Measurements from ENCODE around the gene STMN3.

STMN3 gene

DNA sequence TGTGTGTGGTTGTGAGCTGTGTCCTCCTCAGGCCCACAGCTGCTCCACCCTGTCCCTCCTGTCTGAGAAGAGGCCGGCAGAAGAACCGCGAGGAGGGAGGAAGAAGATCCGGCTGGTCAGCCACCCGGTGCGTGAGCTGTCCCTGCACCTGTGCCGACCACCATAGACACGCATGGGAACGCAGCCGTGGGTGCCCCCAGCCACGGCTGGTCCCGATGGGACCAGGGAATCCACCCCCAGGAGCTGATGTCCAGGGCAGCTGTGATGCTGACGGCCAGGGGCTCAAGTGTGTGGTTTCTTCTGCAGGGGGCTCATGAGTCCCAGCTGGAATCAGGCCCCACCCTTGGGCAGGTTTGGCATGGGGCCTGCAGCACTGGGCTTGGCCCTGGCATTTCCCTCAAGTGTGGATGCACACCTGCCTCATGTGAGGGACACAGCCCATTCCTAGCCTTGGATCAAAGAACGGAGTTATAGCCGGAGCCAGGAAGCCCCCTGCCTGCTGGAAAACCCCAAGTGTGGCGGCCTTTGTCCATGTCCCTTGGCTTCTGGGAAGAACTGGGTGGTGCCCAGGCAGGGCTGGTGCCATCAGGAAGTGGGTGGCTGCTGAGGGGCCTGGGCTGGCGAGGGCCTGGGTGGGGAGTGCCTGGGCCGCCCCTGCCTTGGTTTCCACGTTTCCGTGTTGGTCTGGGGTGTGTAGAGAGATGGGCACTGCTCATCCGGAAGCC is 38.6 kb upstream of the STMN3 start:
- DNase-seq: no peak

DNA sequence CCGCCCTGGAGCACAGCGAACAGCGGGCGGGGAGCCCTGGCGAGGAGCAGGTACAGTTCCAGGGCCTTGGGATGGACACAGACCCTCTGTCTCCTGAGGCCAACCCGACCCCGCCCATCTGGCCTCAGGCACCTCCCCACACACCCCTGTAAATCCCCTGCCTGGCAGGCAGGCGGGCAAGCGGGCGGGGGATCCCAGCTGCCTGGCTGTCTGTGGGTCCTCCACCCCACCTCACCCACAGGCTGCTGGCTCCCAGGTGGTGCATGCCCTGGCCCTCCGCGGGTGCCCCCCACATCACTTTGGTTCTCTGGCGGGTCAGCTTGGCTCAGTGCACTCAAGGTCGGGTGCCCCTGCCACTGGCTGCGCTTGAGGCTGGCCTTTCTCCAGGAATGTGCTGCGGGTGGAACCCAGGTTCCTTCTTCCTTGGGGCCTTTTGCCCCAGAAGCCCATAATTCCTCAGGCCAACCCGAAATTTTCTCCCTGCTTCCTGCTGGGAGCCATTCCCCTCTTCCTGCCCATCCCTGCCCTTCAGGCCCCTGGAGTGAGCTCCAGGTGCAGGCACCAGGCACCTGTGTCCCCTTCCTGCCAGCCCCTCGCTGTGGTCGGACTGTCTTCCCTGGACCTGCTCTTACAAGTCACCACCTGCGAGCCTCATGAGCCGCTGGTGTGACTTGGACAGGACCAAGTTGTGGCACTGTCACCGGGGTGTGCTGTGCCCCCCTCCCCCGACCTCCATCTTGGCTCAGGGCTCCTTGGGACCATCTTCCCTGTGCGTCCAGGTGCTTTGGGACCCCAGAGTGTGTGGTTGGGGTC is 37.9 kb upstream of the STMN3 start:
- DNase-seq: no peak

DNA sequence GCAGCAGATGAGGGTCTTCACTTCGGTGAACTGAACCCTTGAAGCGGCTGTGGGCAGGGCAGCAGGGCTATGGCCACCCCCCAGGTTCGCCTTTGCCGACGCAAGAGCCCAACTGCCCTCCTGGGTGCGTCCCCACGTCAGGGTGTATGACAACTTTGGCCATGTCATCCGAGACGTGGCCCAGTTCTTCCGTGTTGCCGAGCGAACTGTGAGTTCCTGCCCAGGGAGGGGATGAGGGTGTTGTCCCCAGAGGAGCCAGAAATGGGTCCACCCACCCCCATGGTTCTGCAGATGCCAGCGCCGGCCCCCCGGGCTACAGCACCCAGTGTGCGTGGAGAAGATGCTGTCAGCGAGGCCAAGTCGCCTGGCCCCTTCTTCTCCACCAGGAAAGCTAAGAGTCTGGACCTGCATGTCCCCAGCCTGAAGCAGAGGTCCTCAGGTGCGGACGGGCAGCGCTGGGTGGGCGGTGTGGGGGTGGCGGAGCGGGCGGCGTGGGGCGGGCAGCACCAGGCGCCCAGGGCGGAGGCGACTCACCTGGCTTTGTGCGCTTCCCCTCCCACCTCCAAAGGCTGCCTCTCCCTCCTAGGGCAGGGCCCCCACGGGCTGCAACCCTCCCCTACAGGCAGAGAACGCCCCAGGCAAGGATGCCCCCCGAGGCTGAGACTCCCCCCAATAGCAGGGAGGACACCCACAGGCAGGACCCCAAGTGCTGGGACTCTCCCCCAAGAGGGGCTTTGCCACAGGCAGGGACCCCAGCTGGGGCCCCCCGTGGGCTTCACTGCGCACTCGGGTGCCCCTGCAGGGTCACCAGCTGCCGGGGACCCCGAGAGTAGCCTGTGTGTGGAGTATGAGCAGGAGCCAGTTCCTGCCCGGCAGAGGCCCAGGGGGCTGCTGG is 37.0 kb upstream of the STMN3 start:
- DNase-seq: no peak

DNA sequence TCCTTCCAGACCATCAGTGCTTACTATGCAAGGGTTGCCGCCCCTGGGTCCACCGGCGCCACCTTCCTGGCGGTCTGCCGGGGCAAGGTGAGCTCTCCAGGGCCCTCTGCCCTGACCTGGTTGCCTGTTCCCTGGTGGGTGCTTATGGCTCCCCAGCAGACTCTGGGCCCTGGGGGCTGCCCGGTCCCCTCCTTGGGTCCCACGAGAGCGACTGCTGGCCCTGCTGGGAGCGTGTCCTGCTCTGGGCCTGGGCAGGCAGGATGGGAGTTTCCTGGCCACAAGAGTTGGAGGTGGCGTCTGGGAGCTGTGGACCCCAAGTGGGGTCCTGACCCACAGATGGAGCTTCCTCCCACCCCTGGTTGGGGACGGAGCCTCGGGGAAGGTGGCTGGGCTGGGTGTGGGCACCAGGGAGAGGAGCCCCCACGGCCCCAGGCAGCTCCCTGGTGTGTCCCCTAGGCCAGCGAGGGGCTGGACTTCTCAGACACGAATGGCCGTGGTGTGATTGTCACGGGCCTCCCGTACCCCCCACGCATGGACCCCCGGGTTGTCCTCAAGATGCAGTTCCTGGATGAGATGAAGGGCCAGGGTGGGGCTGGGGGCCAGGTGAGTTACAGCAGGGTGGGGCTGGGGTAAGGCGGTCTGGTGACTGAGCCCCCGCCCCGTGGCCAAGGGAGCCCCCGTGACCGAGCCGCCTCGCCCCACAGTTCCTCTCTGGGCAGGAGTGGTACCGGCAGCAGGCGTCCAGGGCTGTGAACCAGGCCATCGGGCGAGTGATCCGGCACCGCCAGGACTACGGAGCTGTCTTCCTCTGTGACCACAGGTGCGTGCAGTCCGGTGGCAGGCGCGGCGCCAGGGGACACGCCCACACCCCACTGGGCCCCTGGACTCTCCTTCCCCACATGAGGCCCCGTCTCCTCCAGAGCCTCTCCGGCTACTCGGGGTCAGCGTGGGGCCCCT is 36.1 kb upstream of the STMN3 start:
- no peak for DNase-seq

DNA sequence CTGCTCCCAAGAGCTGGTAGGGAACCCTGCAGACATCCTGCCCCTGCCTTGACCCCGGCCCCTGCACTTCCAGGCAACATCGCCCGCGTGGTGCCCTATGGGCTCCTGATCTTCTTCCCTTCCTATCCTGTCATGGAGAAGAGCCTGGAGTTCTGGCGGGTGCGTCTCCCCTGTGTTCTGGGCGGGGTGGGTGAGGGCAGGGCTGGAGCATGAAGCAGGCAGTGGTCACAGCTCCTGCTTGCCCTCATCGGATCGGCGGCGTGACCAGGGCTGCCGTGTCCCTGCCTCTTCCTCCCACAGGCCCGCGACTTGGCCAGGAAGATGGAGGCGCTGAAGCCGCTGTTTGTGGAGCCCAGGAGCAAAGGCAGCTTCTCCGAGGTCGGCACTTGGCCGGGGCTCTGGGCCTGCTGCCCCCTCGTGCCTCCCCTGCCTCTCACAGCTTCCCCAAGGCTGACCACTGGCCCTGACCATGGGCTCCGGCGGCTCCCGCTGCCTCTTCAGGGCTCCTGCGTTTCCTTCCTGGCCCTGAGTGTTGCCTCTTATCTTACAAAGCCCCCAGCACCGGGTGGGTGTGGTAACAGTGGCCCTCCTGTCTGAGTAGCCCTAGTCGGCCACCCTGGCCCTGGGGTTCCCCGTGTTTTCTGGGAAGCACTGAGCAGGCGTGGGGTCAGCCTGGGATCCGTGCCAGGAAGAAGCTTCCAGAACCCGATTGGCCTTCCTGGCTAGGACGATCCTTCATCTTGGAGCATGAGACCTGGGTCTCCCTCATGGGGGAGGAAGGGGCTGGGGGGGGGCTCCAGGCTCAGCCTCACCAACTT is 35.2 kb upstream of the STMN3 start:
- DNase-seq: no peak

DNA sequence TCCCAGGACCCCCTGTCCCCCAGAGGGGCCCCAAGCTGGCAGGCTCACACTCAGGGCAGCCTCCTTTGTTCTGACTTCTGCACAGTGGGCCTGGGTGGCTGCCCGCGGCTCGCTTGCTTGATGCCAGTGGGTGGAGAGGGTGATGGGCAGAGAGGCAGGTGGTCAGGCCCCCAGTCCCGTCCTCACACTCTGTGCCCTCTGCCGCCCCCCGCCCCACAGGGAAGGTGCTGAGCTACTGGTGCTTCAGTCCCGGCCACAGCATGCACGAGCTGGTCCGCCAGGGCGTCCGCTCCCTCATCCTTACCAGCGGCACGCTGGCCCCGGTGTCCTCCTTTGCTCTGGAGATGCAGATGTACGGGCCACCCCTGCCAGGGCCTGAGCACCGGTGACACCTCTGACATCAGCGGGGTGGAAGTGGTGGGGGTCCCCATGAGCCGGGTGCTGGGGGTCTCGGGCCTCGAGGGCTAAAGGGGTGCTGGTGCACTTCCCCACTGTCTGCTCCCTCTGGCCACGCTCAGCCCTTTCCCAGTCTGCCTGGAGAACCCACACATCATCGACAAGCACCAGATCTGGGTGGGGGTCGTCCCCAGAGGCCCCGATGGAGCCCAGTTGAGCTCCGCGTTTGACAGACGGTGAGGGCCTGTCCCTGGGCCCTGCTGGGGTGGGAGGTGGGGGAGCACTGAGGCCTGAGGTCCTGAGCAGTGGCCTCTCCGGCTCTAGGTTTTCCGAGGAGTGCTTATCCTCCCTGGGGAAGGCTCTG is 34.4 kb upstream of the STMN3 start:
- no peak for DNase-seq

DNA sequence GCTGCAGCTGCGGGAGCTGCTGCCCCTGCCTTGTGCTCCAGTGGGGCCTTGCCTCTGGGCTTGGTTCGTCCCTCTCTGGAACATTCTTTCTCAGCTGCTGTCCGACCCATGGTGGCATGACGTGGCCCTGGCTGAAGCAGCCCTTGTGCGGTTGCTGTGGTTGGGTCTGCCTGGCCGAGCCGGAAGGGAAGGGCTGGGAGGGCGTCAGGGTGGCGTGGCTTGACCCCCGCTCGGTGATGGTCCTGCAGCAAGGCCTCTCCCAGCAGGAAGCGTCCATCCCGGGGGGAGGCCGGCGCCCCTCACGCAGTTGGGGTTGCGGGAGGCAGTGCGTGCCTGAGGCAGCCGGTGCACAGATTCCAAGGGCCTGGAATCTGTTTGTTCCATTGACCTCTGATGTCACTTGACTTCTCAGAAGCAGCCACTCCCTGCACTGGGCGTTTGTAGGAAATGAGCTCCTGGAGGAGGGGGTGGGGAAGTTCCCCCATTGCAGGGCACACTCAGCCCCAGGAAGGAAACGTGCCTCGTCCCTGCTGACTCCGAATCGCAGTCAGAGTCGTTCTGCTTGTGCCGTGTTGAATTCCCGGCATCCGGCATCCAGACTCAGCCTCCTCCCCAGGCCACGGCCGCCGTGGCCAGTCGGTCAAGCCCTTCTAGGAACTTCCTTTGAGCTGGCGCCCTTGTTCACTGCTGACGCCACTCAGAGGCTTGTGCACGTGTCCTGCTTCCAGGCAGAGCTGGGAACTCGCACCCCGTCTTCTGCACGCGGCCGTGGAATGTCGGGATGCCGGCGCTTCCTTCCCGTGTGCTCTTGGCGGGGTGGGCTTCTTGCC is 33.5 kb upstream of the STMN3 start:
- DNase-seq: no peak

DNA sequence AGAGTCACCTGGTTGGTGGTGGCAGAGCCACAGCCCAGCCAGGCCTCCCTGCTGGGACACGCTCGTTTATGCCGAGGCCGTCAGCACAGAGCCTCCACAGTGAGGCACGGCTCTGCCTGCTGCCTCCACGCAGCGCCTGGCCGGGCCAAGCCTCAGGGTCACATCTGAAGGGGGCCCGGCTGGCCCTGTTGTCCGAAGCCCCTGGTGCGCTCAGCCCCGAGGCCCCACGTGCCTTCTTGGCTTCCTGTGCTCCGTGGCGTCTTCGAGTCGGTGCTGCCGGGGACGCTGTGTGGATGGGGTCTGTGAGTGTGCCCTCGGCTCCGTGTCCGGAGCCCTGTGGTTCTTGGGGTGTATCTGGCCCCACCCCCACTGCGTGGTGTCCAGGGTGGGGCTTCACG is 32.9 kb upstream of the STMN3 start:
- DNase-seq: no peak

DNA sequence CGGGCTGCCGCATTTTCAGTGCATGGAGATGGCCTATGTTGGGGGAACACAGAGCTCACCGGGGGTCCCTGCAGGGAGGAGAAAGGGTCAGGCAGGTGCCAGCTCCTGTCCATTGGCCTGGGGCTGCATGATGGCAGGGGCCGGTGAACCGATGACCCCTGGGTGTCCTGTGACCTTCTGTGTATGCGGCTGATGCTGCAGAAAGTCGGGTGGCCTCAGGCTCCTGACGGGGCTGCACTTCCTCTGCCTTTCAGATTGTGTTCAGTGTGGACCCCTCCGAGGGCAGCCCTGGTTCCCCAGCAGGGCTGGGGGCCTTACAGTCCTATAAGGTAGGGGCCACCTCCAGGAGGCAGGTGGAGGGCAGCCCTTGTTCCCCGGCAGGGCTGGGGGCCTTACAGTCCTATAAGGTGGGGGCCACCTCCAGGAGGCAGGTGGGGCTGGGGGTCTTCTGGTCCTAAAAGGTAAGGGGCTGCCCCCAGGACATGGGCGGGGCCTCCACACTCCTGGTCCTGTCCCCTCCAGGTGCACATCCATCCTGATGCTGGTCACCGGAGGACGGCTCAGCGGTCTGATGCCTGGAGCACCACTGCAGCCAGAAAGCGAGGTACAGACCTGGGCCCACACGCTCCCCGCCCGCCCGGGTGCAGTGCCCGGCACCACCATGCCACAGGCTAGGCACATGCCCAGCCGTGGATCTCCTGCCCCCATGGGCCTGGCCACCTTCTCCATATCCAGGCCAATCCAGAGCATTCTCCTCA is 32.2 kb upstream of the STMN3 start:
- no peak for DNase-seq

DNA sequence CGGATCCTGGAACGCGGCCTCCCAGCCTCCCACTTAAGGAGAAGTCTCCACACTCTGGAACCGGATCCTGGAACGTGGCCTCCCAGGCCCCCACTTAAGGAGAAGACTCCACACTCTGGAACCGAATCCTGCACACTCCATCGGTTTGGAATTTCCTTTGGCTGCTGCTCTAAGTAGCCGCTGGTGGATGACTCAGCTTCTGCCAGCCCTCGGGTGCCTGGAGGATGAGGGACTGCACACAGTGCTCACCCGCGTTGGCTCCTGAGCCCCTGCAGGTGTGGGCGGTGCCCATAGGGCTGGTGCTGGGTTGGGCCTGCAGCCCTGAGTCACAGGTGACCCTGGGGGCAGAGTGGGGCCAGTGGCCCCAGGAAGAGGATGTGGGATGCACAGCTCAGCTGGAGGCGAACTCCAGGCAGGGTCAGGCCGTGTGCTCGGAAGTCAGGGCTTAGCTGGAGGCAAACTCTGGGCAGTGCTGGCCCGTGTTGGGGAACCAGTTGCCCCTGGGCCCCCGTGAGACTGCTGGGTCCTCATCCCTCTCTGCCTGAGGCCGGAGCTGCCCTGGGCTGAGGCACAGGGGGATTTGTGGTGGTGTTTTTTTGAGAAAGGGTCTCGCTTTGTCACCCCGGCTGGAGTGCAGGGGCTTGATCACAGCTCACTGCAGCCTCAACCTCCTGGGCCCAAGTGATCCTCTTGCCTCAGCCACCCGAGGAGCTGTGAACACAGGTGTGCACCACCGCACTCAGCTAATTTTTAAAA is 29.3 kb upstream of the STMN3 start:
- no peak for DNase-seq

DNA sequence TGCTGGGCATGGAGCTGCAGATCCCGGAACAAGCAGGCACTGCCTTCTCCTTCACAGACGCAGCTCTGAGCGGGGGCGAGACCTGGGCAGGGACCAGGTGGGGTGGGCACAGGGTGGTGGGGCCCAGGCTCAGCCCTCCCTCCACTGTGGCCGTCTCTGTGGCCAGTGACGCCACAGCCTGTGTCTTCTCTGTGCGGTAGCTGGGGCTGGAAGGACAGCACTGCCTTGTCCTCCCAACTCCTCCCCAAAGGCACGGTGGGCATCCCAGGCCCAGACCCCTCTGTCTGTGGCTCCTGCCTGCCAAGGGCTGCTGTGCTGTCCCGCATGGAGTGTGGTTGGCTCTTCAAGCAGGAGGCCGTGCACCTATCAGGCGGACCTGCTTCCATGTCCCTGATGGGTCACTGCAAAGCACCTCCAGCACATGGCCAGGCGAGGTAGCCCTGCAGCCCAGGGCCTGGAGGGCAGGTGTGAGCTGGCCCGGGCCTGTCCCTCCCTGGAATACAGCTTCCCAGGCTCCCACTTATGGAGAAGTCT is 28.5 kb upstream of the STMN3 start:
- no peak for DNase-seq

DNA sequence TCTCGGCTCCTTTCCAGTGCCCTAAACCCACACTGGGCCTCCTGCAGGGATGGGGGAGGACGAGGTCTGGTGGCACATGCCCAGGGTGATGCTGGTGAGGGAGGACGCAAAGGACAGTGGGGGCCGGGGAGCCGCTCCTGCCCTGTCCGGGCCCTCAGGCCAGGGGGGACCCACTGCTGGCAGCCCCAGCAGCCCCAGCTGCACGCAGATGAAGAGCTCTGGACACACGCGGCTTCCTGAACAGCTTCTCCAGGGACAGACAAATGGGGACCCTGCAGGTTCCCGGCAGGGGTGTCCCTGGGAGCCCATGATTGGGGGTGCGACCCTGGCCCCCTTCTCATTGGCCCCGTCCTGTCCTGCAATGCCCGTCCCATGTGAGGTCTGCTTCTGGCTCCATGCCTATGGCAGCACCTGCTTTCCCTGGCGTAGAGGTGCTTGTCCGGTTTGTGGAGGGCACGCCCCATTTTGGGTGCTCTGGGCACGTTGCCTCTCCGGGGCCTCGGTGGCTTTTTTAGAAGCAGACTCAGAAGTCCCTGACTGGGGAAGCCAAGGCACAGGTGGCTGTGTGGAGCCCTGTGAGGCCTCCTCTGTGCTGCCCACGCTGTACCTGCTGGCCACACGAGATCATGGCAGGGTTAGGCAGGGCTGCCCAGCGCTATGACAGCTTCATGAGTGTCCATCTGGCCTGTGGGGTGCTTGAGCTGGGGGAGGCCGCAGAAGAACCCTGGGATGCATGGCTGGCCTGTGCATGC is 27.8 kb upstream of the STMN3 start:
- no peak for DNase-seq

DNA sequence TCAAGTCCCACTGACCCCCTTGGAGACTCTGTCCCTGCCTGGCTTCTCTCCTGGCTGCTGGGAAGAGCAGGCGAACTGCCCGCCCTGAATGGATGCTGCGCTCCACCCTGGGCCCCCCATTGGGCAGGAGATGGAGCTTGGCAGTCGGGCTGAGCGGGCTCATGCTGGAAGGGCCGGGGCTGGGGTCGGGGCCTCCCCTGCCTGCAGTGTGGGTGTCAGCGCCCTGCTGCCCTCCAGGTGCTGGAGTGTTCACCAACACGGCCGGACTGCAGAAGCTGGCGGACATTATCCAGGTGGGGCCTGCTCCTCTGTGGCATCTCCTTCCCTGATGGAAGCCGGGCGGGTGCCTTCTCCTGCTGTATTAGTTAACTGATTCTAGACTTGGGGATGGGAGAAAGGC is 27.2 kb upstream of the STMN3 start:
- DNase-seq: no peak

DNA sequence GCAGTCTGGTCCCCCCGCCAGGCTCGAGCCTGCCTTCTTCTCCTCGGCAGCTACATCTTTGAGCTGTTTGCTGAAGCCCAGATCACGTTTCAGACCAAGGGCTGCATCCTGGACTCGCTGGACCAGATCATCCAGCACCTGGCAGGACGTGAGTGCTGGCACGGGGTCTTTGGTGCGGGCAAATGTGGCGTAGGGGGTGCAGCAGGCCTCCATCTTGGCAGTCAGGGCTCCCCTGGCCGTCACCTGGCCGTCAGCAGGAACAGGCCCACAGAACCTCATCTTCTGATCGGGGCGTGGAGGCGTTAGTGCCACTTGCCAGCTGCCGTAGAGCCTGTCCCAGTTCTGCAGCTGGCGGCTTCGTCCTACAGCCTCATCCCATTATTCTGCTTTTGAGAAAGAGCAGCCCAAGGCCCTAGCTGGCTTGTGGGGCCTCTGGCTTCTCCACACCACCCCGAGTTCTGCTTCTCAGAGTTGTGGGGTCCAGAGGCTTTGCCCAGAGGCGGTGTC is 26.6 kb upstream of the STMN3 start:
- no peak for DNase-seq

DNA sequence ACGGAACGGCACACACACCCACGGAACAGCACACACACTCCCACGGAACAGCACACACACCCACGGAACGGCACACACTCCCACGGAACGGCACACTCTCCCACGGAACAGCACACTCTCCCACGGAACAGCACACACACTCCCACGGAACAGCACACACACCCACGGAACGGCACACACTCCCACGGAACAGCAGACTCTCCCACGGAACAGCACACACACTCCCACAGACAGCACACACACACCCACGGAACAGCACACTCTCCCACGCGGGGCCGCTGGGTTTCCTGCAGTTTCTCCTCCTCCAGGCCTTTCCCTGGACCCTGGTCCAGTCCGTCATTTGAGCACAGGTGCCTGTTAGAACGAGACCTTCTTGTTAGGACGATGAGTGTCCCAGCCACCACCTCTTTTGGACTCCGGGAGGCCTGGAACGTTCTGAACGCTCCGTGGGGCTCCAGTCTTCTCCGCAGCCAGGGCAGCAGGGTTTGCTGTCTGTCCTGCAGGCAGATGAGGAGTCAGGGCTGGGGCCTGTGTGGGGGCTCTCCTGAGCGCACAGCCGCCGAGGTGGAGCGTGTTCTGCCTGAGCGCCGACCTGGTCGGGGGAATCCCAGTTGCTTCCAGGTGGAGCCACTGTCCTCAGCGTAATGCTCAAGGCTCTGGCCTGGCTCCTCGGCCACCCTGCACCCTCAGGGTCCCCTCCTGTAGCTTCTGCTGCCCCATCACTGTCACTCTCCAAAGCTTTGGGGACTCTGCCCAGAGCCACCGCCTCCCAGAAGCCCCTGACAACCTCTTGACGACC is 25.6 kb upstream of the STMN3 start:
- no peak for DNase-seq

DNA sequence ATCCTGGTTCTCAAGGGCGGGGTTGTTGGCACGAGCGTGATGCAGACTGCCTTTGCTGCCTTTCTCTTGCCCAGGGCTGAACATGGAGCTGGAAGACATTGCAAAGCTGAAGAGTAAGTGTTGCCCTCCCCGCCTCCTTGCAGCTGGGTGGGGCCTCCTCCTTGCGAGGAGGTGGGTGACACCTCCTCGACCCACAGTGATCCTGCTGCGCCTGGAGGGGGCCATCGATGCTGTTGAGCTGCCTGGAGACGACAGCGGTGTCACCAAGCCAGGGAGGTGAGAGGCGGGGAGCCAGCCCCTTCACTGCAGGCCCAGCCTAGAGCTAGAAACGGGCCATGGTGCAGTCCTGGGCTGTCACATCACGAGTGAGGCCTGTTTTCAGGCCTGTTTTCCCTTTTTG is 24.8 kb upstream of the STMN3 start:
- no peak for DNase-seq

Data from NCI-H1048 (cell line).